ENCODE data around the gene EML4. TPM values are rescaled to one million over a fixed set of nuclear protein-coding genes. Genes with fewer than 3 reads are reported as not detected.
A peak's percentile ranks its signal among the peaks of the same experiment; 100 is the strongest.

The EML4 gene
- total and polyA plus RNA-seq, 2 donors (not counting 1 experiment from before 2014, with no cell fraction given), result 49.4 to 134 TPM

- no peak for TF ChIP-seq EZH2 (IDR thresholded peaks at IDR 0.05; ENCODE audit: borderline replicate concordance, insufficient read depth, low read depth, low read length, poor library complexity, severe bottlenecking)
- peak; percentile 23 for TF ChIP-seq CTCF (IDR thresholded peaks at IDR 0.05)
- no peak overlapping the region for H3K4me3 Mint-ChIP-seq
- Histone ChIP-seq H3K4me2 (replicated peaks; ENCODE audit: low read depth, low read length, poor library complexity, severe bottlenecking) (no peak overlapping the region), H3K9ac (ENCODE audit: low read length) (no peak overlapping the region), H3K4me1 (ENCODE audit: control insufficient read depth in 2 of 2, insufficient read depth in 2 of 2, low read length in 2 of 2) (peaks cover 26 to 27% of the 10 kb centered on the region in 2 donors), H2AFZ (ENCODE audit: insufficient read depth, low read depth, low read length, poor library complexity, severe bottlenecking) (no peak overlapping the region), H3K27ac (ENCODE audit: low read length in 2 of 2) (no peak overlapping the region), H3K27me3 (replicated peaks in 1 of 4; ENCODE audit: control extremely low read depth in 1 of 4, control insufficient read depth in 3 of 4, insufficient read depth in 4 of 4, low read length in 3 of 4) (no peaks in the 10 kb centered on the region), H3K9me3 (ENCODE audit: control extremely low read depth in 1 of 3, control insufficient read depth in 2 of 3, insufficient read depth in 1 of 3, low read length in 2 of 3) (no peaks in the 10 kb centered on the region), H4K20me1 (ENCODE audit: control insufficient read depth, insufficient read depth, low read length, poor library complexity, severe bottlenecking) (peaks cover 86% of the 10 kb centered on the region), H3K79me2 (ENCODE audit: control insufficient read depth, insufficient read depth, low read length) (peaks cover 98% of the 10 kb centered on the region), H3K36me3 (replicated peaks in 1 of 2; ENCODE audit: control extremely low read depth in 1 of 2, control insufficient read depth in 1 of 2, extremely low read depth in 1 of 2, insufficient read depth in 2 of 2, low read length in 1 of 2) (peaks cover 4 to 8% of the 10 kb centered on the region in 2 experiments), H3K4me3 (ENCODE audit: control extremely low read depth in 1 of 5, extremely low read depth in 1 of 5, insufficient read depth in 1 of 5, low read depth in 2 of 5, low read length in 4 of 5) (no peak overlapping the region)
- H3K27me3 Mint-ChIP-seq, result no peaks in the 10 kb centered on the region
- H3K4me1 Mint-ChIP-seq, result peaks cover 73% of the 10 kb centered on the region
- no peaks in the 10 kb centered on the region for H3K9me3 Mint-ChIP-seq (ENCODE audit: insufficient read depth)
- ChIA-PET POLR2A (no interaction called here), CTCF (interaction anchor here (0.9 to 5.7 kb wide), 10 partner anchors 10 to 369 kb away, joined by 3 to 81 read pairs (median 5); no protein-coding TSS in a partner anchor)
- no peak overlapping the region for H3K27ac Mint-ChIP-seq
- peak; percentile 58 for DNase-seq
- intact Hi-C loops (cut with micrococcal nuclease), result loop anchor here (1.0 to 5.0 kb wide), 3 partner anchors 41 to 369 kb away; no protein-coding TSS in a partner anchor
- peak; percentile 84 for ATAC-seq (ENCODE audit: low read depth)
- WGBS (ENCODE audit: insufficient coverage), result 64% methylated on average over 3 of the region's 7 CpGs
These were observed 69.6 kb downstream of the EML4 start for GRCh38 chr2:42238644-42239288.

DNA sequence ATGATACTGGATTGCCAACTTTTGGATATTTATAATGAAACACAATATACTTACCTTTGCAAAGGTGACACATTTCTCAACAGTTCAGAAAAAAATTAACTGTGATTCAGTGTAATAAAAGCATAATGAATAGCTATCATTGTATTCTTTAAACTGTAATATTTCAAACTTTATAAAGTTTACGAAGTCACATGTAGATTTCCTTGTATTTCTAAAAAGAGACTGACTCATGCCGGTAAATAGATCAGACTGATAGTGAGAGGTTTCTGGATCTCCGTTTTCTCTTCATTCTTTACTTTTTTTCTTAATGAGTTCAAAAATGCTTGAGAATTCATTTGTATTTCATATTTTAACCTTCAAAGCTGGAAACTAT is 70.1 kb downstream of the EML4 start:
- Histone ChIP-seq H3K79me2 (ENCODE audit: control insufficient read depth, insufficient read depth, low read length) (peaks cover 95% of the 10 kb centered on the region), H4K20me1 (ENCODE audit: control insufficient read depth, insufficient read depth, low read length, poor library complexity, severe bottlenecking) (peaks cover 85% of the 10 kb centered on the region), H3K4me3 (ENCODE audit: control extremely low read depth in 1 of 5, extremely low read depth in 1 of 5, insufficient read depth in 1 of 5, low read depth in 2 of 5, low read length in 4 of 5) (no peak overlapping the region), H3K9me3 (ENCODE audit: control extremely low read depth in 1 of 3, control insufficient read depth in 2 of 3, insufficient read depth in 1 of 3, low read length in 2 of 3) (no peaks in the 10 kb centered on the region), H3K27ac (ENCODE audit: low read length in 2 of 2) (no peak overlapping the region), H3K36me3 (replicated peaks in 1 of 2; ENCODE audit: control extremely low read depth in 1 of 2, control insufficient read depth in 1 of 2, extremely low read depth in 1 of 2, insufficient read depth in 2 of 2, low read length in 1 of 2) (peaks cover 2 to 5% of the 10 kb centered on the region in 2 experiments), H3K4me2 (replicated peaks; ENCODE audit: low read depth, low read length, poor library complexity, severe bottlenecking) (no peak overlapping the region), H3K27me3 (replicated peaks in 1 of 4; ENCODE audit: control extremely low read depth in 1 of 4, control insufficient read depth in 3 of 4, insufficient read depth in 4 of 4, low read length in 3 of 4) (no peaks in the 10 kb centered on the region), H2AFZ (ENCODE audit: insufficient read depth, low read depth, low read length, poor library complexity, severe bottlenecking) (no peak overlapping the region), H3K9ac (ENCODE audit: low read length) (no peak overlapping the region), H3K4me1 (ENCODE audit: control insufficient read depth in 2 of 2, insufficient read depth in 2 of 2, low read length in 2 of 2) (peaks cover 26 to 27% of the 10 kb centered on the region in 2 donors)
- TF ChIP-seq CTCF (IDR thresholded peaks at IDR 0.05), result no peak
- Mint-ChIP-seq H3K4me3 (no peak overlapping the region), H3K4me1 (peaks cover 68% of the 10 kb centered on the region), H3K27ac (no peak overlapping the region), H3K9me3 (ENCODE audit: insufficient read depth) (no peaks in the 10 kb centered on the region), H3K27me3 (no peaks in the 10 kb centered on the region)
- no CpG with 5 or more reads among the region's 3 CpGs for WGBS (ENCODE audit: insufficient coverage)
- POLR2A ChIA-PET, result no interaction called here
- intact Hi-C loops (cut with micrococcal nuclease), result loop anchor here (5.0 kb wide), 1 partner anchor 42 kb away; no protein-coding TSS in a partner anchor
- CTCF ChIA-PET, result interaction anchor here (0.9 to 5.7 kb wide), 7 partner anchors 10 to 369 kb away, joined by 3 to 81 read pairs (median 4); no protein-coding TSS in a partner anchor
- DNase-seq, result no peak
- no peak for ATAC-seq (ENCODE audit: low read depth)
